HTERT RPE-1 (cell line): ENCODE data around the gene WDR75.

ENCODE experiments used
- in situ Hi-C: fragments of 300-500 bp; cut with MboI; formaldehyde crosslinking; loops from 4 replicates; pipeline ENCODE4 v1.14.3; 2020; ENCODE audit warnings: low sequenced_read_pairs

Gene WDR75

GRCh38 chr2:189498205-189498604 is 56.9 kb downstream of the WDR75 start:
- in situ Hi-C loops = no loop called here

- in situ Hi-C loops = no loop called here
Observed at GRCh38 chr2:189499137-189499536, 57.9 kb downstream of the WDR75 start.

GRCh38 chr2:189500456-189501160 is 59.3 kb downstream of the WDR75 start:
- in situ Hi-C loops = no loop called here

GRCh38 chr2:189501487-189501886 is 60.2 kb downstream of the WDR75 start:
- in situ Hi-C loops = no loop called here

GRCh38 chr2:189502714-189503113 is 61.4 kb downstream of the WDR75 start:
- in situ Hi-C loops = no loop called here

- in situ Hi-C loops = no loop called here
Observed at GRCh38 chr2:189504238-189504637, 63.0 kb downstream of the WDR75 start.

- in situ Hi-C loops = no loop called here
Observed at GRCh38 chr2:189505492-189505891, 64.2 kb downstream of the WDR75 start.

GRCh38 chr2:189506514-189506976 is 65.3 kb downstream of the WDR75 start:
- in situ Hi-C loops = no loop called here

- in situ Hi-C loops = no loop called here
Observed at GRCh38 chr2:189511210-189511959, 70.1 kb downstream of the WDR75 start.

- in situ Hi-C loops = no loop called here
Observed at GRCh38 chr2:189511960-189512319, 70.7 kb downstream of the WDR75 start.

- in situ Hi-C loops = no loop called here
Observed at GRCh38 chr2:189512879-189513278, 71.6 kb downstream of the WDR75 start.

- in situ Hi-C loops = no loop called here
Observed at GRCh38 chr2:189514104-189514503, 72.8 kb downstream of the WDR75 start.

GRCh38 chr2:189515264-189515663 is 74.0 kb downstream of the WDR75 start:
- in situ Hi-C loops = no loop called here

- in situ Hi-C loops = no loop called here
Observed at GRCh38 chr2:189516546-189516945, 75.3 kb downstream of the WDR75 start.

GRCh38 chr2:189517847-189518535 is 76.7 kb downstream of the WDR75 start:
- in situ Hi-C loops = no loop called here

- in situ Hi-C loops = no loop called here
Observed at GRCh38 chr2:189519631-189520387, 78.5 kb downstream of the WDR75 start.

- in situ Hi-C loops = no loop called here
Observed at GRCh38 chr2:189521699-189522434, 80.6 kb downstream of the WDR75 start.

- in situ Hi-C loops = no loop called here
Observed at GRCh38 chr2:189522435-189523151, 81.3 kb downstream of the WDR75 start.

GRCh38 chr2:189524746-189525145 is 83.5 kb downstream of the WDR75 start:
- in situ Hi-C loops = no loop called here
